ENCODE measurements around the gene UBE2QL1. TPM values are rescaled to one million over a fixed set of nuclear protein-coding genes. Genes with fewer than 3 reads are reported as not detected.

UBE2QL1 gene
- total RNA-seq, 1 donor from 2014 or later = 0.17 TPM

GRCh38 chr5:6410421-6410820 is 38.2 kb upstream of the UBE2QL1 start:
- no peaks in the 10 kb centered on the region for H3K27me3 ChIP-seq (ENCODE audit: control insufficient read depth, insufficient read depth, low read length)
- no peak for DNase-seq (ENCODE audit: low read depth)
- TF ChIP-seq, protein P1, sequence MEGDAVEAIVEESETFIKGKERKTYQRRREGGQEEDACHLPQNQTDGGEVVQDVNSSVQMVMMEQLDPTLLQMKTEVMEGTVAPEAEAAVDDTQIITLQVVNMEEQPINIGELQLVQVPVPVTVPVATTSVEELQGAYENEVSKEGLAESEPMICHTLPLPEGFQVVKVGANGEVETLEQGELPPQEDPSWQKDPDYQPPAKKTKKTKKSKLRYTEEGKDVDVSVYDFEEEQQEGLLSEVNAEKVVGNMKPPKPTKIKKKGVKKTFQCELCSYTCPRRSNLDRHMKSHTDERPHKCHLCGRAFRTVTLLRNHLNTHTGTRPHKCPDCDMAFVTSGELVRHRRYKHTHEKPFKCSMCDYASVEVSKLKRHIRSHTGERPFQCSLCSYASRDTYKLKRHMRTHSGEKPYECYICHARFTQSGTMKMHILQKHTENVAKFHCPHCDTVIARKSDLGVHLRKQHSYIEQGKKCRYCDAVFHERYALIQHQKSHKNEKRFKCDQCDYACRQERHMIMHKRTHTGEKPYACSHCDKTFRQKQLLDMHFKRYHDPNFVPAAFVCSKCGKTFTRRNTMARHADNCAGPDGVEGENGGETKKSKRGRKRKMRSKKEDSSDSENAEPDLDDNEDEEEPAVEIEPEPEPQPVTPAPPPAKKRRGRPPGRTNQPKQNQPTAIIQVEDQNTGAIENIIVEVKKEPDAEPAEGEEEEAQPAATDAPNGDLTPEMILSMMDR (IDR thresholded peaks at IDR 0.05; ENCODE audit: insufficient read depth, low read length, poor library complexity, severe bottlenecking) = no peak
- no peaks in the 10 kb centered on the region for H3K36me3 ChIP-seq (ENCODE audit: control insufficient read depth, insufficient read depth, low read length)
- H3K4me3 ChIP-seq (ENCODE audit: low read depth, low read length) = no peak overlapping the region

DNA sequence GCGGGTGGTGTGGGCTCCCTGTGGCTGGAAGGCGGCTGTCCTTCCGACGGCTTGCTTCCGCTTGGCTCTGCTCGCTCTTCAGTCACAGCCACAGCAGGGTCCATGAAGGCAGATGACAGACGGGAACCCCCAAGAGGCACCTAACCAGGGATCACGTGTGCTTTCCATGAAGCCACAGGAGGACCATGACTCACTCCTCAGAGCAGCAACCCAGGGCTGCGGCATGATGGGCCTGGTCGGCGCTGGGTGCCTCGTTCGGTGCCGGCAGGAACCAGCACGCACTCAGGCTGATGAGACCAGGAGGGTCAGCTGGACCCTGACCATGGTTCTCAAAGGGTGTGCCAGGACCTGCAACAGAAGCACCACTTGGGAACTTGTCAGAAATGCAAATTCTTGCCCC is 37.5 kb upstream of the UBE2QL1 start:
- TF ChIP-seq, protein P1 (IDR thresholded peaks at IDR 0.05; ENCODE audit: insufficient read depth, low read length, poor library complexity, severe bottlenecking) = no peak
- Histone ChIP-seq H3K36me3 (ENCODE audit: control insufficient read depth, insufficient read depth, low read length) (no peaks in the 10 kb centered on the region), H3K4me3 (ENCODE audit: low read depth, low read length) (no peak overlapping the region), H3K27me3 (ENCODE audit: control insufficient read depth, insufficient read depth, low read length) (no peaks in the 10 kb centered on the region)
- no peak for DNase-seq (ENCODE audit: low read depth)

GRCh38 chr5:6412811-6413210 is 35.8 kb upstream of the UBE2QL1 start:
- TF ChIP-seq, protein P1 (IDR thresholded peaks at IDR 0.05; ENCODE audit: insufficient read depth, low read length, poor library complexity, severe bottlenecking) = no peak
- no peak for DNase-seq (ENCODE audit: low read depth)
- Histone ChIP-seq H3K36me3 (ENCODE audit: control insufficient read depth, insufficient read depth, low read length) (no peaks in the 10 kb centered on the region), H3K27me3 (ENCODE audit: control insufficient read depth, insufficient read depth, low read length) (no peaks in the 10 kb centered on the region), H3K4me3 (ENCODE audit: low read depth, low read length) (no peak overlapping the region)

DNA sequence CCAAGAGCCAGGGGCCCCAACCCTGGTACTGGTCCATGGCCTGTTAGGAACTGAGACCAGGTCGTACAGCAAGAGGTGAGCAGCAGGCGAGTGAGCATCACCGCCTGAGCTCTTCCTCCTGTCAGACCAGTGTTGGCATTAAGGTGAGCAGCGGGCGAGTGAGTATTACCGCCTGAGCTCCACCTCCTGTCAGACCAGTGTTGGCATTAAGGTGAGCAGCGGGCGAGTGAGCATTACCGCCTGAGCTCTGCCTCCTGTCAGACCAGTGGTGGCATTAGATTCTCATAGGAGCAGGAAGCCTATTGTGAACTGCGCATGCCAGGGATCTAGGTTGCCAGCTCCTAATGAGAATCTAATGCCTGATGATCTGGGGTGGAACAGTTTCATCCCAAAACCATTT is 31.0 kb upstream of the UBE2QL1 start:
- TF ChIP-seq, protein P1 (IDR thresholded peaks at IDR 0.05; ENCODE audit: insufficient read depth, low read length, poor library complexity, severe bottlenecking) = no peak
- Histone ChIP-seq H3K4me3 (ENCODE audit: low read depth, low read length) (no peak overlapping the region), H3K36me3 (ENCODE audit: control insufficient read depth, insufficient read depth, low read length) (no peaks in the 10 kb centered on the region), H3K27me3 (ENCODE audit: control insufficient read depth, insufficient read depth, low read length) (no peaks in the 10 kb centered on the region)
- no peak for DNase-seq (ENCODE audit: low read depth)

DNA sequence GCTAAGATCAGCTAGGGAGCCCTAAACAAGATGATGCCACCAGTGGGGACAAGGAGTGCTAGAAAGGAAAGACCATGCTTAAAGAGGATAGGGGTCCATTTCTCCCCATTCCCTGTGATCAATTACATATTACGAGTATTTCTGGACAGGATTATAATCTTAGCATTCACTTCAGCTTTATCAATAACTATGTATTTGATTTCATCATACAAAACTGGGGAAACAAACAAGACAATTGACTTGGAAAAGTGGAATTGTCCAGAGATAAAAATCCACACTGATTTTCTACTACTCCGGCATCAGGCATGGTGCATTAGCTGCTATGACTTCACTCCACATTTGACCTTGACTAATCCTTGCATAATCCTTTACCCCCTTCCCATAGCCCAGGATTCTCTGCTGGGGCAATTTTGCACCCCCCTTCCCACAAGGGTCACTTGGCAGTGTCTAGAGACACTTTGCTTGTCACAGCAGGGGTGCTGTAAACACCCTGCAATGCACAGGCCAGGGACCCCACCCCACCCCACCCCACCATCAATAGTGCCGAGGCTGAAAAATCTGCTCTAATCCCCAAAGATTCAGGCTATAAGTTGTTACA is 29.9 kb upstream of the UBE2QL1 start:
- no peaks in the 10 kb centered on the region for H3K27me3 ChIP-seq (ENCODE audit: control insufficient read depth, insufficient read depth, low read length)
- no peak for DNase-seq (ENCODE audit: low read depth)
- no peak overlapping the region for H3K4me3 ChIP-seq (ENCODE audit: low read depth, low read length)
- H3K36me3 ChIP-seq (ENCODE audit: control insufficient read depth, insufficient read depth, low read length) = no peaks in the 10 kb centered on the region
- TF ChIP-seq, protein P1 (IDR thresholded peaks at IDR 0.05; ENCODE audit: insufficient read depth, low read length, poor library complexity, severe bottlenecking) = no peak

DNA sequence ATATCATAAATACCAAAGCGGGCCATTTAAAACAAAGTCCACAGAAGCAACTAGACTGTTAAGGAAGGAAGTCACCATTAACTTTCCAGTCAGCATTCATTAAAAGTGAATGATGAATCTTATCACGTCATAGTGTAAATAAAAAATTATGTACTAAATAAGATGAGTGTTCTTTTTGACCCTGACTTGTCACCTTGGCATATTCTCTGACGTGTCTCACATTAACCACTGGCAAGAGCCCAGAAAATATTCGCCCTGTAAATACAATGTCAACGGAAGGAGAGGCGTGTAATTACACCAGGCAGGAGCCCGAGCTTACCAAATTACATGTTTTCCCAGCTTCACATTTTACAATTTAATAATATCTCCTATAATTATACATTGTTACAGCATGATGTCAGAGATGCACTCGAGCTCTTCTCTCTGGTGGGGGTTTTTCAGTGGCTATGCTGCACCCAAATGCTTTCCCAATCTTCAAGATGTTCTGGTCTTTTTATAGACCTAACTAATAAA is 29.3 kb upstream of the UBE2QL1 start:
- no peak for DNase-seq (ENCODE audit: low read depth)
- Histone ChIP-seq H3K36me3 (ENCODE audit: control insufficient read depth, insufficient read depth, low read length) (no peaks in the 10 kb centered on the region), H3K27me3 (ENCODE audit: control insufficient read depth, insufficient read depth, low read length) (no peaks in the 10 kb centered on the region), H3K4me3 (ENCODE audit: low read depth, low read length) (no peak overlapping the region)
- TF ChIP-seq, protein P1 (IDR thresholded peaks at IDR 0.05; ENCODE audit: insufficient read depth, low read length, poor library complexity, severe bottlenecking) = no peak
